ENCODE measurements around the gene RAB12.

RAB12 gene

DNA sequence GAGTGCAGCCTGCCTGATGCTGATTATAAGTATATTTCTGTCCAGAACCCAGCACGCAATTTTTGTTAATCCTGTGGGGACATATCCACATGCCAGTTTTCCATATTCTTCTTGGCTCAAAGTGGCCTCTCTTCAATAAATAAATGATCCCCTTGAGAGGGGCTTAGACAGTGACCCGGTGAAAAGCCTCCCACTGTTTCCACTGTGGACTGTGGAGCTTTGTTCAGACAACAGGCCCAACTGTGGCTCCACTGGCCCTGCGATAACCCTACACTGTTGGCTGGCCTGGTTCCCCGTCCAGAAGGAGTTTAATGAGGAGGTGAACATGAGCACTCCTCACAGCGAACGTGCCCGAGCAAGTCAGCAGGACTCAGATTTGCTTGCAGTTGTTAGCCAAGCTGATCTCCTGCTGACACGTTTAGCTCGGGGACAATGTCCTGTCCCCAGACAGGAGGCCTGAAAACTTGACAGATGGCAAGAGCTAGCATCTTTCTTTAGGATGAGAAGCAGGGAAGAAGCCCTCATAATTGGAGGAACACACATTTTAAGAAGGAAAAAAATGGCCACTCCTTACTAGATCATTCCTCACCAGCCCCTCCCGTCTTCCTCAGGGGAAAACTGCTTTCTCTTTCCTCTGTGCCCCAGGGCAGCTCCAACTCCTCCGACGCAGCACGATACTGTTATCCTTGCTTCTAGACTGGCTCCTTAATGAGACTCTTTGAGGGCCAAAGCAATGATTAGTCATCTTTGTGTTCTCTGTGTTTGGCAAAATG, 76.1 kb downstream of the RAB12 start:
- no peak for DNase-seq (ENCODE audit: low spot score)

DNA sequence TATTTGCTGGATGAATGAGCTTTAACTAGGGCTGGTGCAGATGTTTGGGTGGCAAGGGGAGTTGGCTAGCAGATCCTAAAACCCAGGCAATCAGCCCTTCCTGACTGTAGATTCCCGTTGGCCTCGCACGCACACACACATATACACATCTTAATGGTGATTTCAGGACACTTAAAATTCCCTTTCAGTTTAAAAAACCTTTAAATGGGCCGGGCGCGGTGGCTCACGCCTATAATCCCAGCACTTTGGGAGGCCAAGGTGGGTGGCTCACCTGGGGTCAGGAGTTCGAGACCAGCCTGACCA, 76.6 kb downstream of the RAB12 start:
- no peak for DNase-seq (ENCODE audit: low spot score)

DNA sequence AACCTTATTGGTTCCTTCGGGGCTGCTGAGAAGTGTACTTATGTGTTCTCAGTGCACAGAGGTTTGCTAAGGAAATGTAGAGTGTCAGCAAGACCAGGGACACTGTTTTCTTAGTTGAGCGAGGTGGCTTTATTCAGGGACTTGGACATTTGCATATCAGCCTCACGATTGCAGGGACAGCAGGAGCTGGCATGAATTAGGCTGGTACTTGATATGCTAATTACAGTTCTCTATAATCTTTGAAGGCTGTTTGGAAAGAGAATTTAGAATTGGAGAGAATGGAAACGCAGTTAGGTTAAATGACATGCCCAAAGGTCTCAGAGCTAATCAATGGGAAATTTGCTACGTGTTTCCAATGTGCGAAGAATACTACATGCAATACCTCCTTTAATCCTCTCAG, 77.4 kb downstream of the RAB12 start:
- no peak for DNase-seq (ENCODE audit: low spot score)

DNA sequence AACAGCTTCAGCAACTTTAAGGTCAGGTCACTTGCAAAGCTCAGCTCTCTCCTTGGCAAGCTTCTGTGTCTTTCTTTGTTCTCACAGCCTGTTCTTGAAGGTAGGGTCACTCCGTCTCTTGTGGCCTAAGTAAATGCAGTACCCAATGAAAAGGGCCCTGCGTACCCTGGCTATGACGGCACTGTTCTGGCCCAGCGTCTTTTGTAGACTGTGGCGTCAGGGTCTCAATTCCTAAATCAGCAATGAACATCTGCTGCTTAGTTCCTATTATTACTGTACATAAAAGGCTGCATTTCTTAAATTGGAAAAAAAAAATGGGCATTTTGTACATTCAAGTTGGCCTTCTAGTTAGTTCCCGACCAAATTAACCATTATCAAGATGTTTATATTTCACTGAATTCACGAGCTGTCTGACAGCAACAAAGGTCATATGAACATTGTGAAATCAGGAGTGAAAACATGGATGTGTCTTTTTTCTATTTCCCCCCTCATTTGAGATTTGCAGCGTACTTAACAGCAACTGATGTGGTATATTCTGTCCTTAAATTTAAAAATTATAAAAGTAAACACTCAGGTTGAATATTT, 79.1 kb downstream of the RAB12 start:
- DNase-seq (ENCODE audit: low spot score), result no peak

DNA sequence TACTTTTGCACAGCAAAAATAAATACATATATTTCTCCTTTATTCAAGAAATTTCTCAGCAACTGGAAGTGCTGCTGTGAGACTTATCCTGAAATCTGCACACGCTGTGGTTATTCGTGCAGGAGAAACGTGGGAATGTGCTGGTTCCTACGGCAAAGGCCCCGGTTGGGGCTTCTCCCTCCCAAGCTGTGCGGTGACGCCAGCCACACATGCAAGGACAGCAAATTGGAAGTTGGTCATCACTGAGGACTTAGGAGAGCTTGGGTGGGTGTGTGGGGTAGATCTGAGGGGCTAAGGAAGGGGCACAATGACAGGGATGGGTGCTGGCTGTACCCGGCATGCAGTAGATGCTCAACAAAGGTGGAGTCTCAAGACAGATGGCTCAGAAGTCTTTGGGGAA, 79.6 kb downstream of the RAB12 start:
- no peak for DNase-seq (ENCODE audit: low spot score)

Data from globus pallidus (tissue), 1 donor.